ENCODE results near the gene CLPSL1. TPM values are rescaled to one million over a fixed set of nuclear protein-coding genes. Genes with fewer than 3 reads are reported as not detected.

Gene CLPSL1
- total and polyA plus RNA-seq, 2 of the 13 experiments (the other 11 are each of a cell fraction or from before 2014, with no cell fraction given), result not detected

- peak; percentile 40 for FAIRE-seq
- H3K4me2 ChIP-seq (ENCODE audit: low read depth, low read length), result peak overlapping the region; percentile 56
- intact Hi-C loops (cut with micrococcal nuclease; ENCODE audit: unreplicated experiment), result no loop called here
- CTCF ChIA-PET (ENCODE audit: low intra/inter-chr PET ratio, low total read pairs), result no interaction called here
- H3K9ac ChIP-seq (ENCODE audit: insufficient read depth, low read depth, low read length), result no peak overlapping the region
- WGBS (ENCODE audit: low lambda C conversion rate), result 37% methylated on average over 5 of the region's 5 CpGs
- H2AFZ ChIP-seq (ENCODE audit: low read length), result no peak overlapping the region
- POLR2A ChIA-PET, result interaction anchor here (0.7 kb wide), 1 partner anchor 15 kb away, joined by 3 read pairs; no protein-coding TSS in a partner anchor
- no peaks in the 10 kb centered on the region for H4K20me1 ChIP-seq (ENCODE audit: insufficient read depth, low read length)
- no TSS peak for BruUV-seq (replicated peaks)
- peak overlapping the region; percentile 47 for H3K27ac ChIP-seq (ENCODE audit: extremely low read length, insufficient read depth, low read length)
- H3K4me3 ChIP-seq (replicated peaks in 1 of 3; ENCODE audit: insufficient read depth in 1 of 3, low read depth in 2 of 3, low read length in 3 of 3), result peak overlapping the region in 2 of 3 experiments; percentile 9 to 10; a peak in 1 of 6 replicates
- peaks cover 16% of the 10 kb centered on the region for H3K4me1 ChIP-seq (ENCODE audit: insufficient read depth, low read length)
- H3K9me3 ChIP-seq (ENCODE audit: low read length), result no peaks in the 10 kb centered on the region
- peak; percentile 85 for ATAC-seq
- peaks cover 2 to 30% of the 10 kb centered on the region in 2 experiments; a peak in 4 of 5 replicates for H3K36me3 ChIP-seq (replicated peaks in 1 of 2; ENCODE audit: control insufficient read depth in 1 of 2, insufficient read depth in 2 of 2, low read length in 2 of 2)
- peak; percentile 33 for DNase-seq (ENCODE audit: low spot score)
- H3K79me2 ChIP-seq (ENCODE audit: insufficient read depth, low read length), result no peaks in the 10 kb centered on the region
- no peaks in the 10 kb centered on the region for H3K27me3 ChIP-seq (ENCODE audit: control insufficient read depth in 1 of 2, insufficient read depth in 2 of 2, low read length in 2 of 2)
- in situ Hi-C loops (cut with HindIII; ENCODE audit: extremely low pct_ligation_motif_present, low pct_unique_long_range_greater_than_20kb), result no loop called here
- TF ChIP-seq MED1 (CRISPR knock-in tag; IDR thresholded peaks at IDR 0.05) (0 out of 2 replicates have a peak, but pooled peaks have one; percentile 13), HDAC2 (CRISPR knock-in tag; IDR thresholded peaks at IDR 0.05) (no peak), NBN (conservative IDR thresholded peaks at IDR 0.05) (no peak), POLR2A (IDR thresholded peaks at IDR 0.05; ENCODE audit: insufficient read depth in 1 of 2, low read depth in 2 of 2, low read length in 2 of 2) (0 out of 4 replicates have a peak, but pooled peaks of 1 of the 2 experiments have one; percentile 15), CEBPB (IDR thresholded peaks at IDR 0.05; ENCODE audit: borderline replicate concordance, low read depth, low read length) (peak; percentile 90), SOX13 (IDR thresholded peaks at IDR 0.05) (no peak), SOX13 (CRISPR knock-in tag; conservative IDR thresholded peaks at IDR 0.05 in 1 of 2, IDR thresholded peaks at IDR 0.05 in 1 of 2) (0 out of 4 replicates have a peak, but pooled peaks of 1 of the 2 experiments have one; percentile 18), RFXAP (CRISPR knock-in tag; IDR thresholded peaks at IDR 0.05; ENCODE audit: borderline replicate concordance) (no peak), ZFYVE20 (CRISPR knock-in tag; IDR thresholded peaks at IDR 0.05; ENCODE audit: borderline replicate concordance, low read depth) (no peak), CC2D1A (CRISPR knock-in tag; IDR thresholded peaks at IDR 0.05) (no peak), FOSL1 (CRISPR knock-in tag; IDR thresholded peaks at IDR 0.05; ENCODE audit: borderline replicate concordance) (no peak), ZFP91 (CRISPR knock-in tag; IDR thresholded peaks at IDR 0.05; ENCODE audit: borderline replicate concordance) (no peak), ZNF652 (CRISPR knock-in tag; IDR thresholded peaks at IDR 0.05; ENCODE audit: borderline replicate concordance, low read depth) (0 out of 2 replicates have a peak, but pooled peaks have one; percentile 17), TARDBP (CRISPR knock-in tag; IDR thresholded peaks at IDR 0.05) (no peak), ZSCAN22 (CRISPR knock-in tag; IDR thresholded peaks at IDR 0.05) (no peak), RBM22 (optimal IDR thresholded peaks at IDR 0.05; ENCODE audit: low read length) (peak; percentile 67), SOX5 (CRISPR knock-in tag; IDR thresholded peaks at IDR 0.05; ENCODE audit: borderline replicate concordance) (peak; percentile 20; the same call in 1 of the 2 replicates), ZSCAN29 (CRISPR knock-in tag; conservative IDR thresholded peaks at IDR 0.05) (0 out of 2 replicates have a peak, but pooled peaks have one; percentile 43), ZNF121 (CRISPR knock-in tag; IDR thresholded peaks at IDR 0.05) (peak; percentile 84), TEAD3 (CRISPR knock-in tag; optimal IDR thresholded peaks at IDR 0.05; ENCODE audit: borderline replicate concordance) (peak; percentile 24), DPF2 (CRISPR knock-in tag; IDR thresholded peaks at IDR 0.05; ENCODE audit: borderline replicate concordance, low read depth) (no peak), IKZF1 (IDR thresholded peaks at IDR 0.05) (no peak), CCAR2 (optimal IDR thresholded peaks at IDR 0.05; ENCODE audit: low read depth, low read length) (no peak), NCOA2 (CRISPR knock-in tag; IDR thresholded peaks at IDR 0.05) (0 out of 2 replicates have a peak, but pooled peaks have one; percentile 20), RBAK (CRISPR knock-in tag; IDR thresholded peaks at IDR 0.05) (no peak), ZNF850 (CRISPR knock-in tag; conservative IDR thresholded peaks at IDR 0.05) (no peak), ZC3H13 (CRISPR knock-in tag; IDR thresholded peaks at IDR 0.05) (0 out of 2 replicates have a peak, but pooled peaks have one; percentile 51)
Observed at GRCh38 chr6:35831257-35832007, 50.6 kb downstream of the CLPSL1 start.
